Smooth muscle cell (in vitro differentiated cells): ENCODE results near the gene ARHGAP10. TPM values are rescaled to one million over a fixed set of nuclear protein-coding genes. Genes with fewer than 3 reads are reported as not detected.

Source experiments
- DNase-seq: peaks from one replicate; lab custom pipeline; 2025; ENCODE audit not compliant: unreplicated experiment; lab: John Stamatoyannopoulos, UW
- H2AFZ ChIP-seq: fragments of 200-600 bp; sonication (generic); 2 replicates; pipeline ENCODE4 v1.6.0; 2016; ENCODE audit warnings: antibody characterized with exemption, low read depth, mild to moderate bottlenecking
- H3F3A ChIP-seq: fragments of 200-600 bp; sonication (generic); 2 replicates; pipeline ENCODE4 v1.6.0; 2017; ENCODE audit warnings: antibody characterized with exemption, low read depth
- H3K27ac ChIP-seq: fragments of 200-600 bp; sonication (generic); 2 replicates; pipeline ENCODE4 v1.5.1; 2016; ENCODE audit warnings: low read depth, mild to moderate bottlenecking
- H3K27me3 ChIP-seq: fragments of 200-600 bp; sonication (generic); 2 replicates; pipeline ENCODE4 v1.6.1; 2016; ENCODE audit warnings: low read depth, mild to moderate bottlenecking
- H3K36me3 ChIP-seq: fragments of 200-600 bp; sonication (generic); 2 replicates; pipeline ENCODE4 v1.5.1; 2016; ENCODE audit warnings: low read depth
- H3K4me1 ChIP-seq: fragments of 200-600 bp; sonication (generic); 2 replicates; pipeline ENCODE4 v1.5.1; 2016; ENCODE audit warnings: low read depth
- H3K4me2 ChIP-seq: fragments of 200-600 bp; sonication (generic); 2 replicates; pipeline ENCODE4 v1.6.0; 2016; ENCODE audit warnings: mild to moderate bottlenecking
- H3K4me3 ChIP-seq: fragments of 200-600 bp; sonication (generic); 2 replicates; pipeline ENCODE4 v1.5.1; 2016; ENCODE audit warnings: mild to moderate bottlenecking
- H3K79me2 ChIP-seq: fragments of 200-600 bp; sonication (generic); 2 replicates; pipeline ENCODE4 v1.6.0; 2016; ENCODE audit warnings: low read depth, mild to moderate bottlenecking
- H3K9ac ChIP-seq: fragments of 200-600 bp; sonication (generic); 2 replicates; pipeline ENCODE4 v1.6.0; 2016; ENCODE audit warnings: low read depth
- H3K9me3 ChIP-seq: fragments of 200-600 bp; sonication (generic); replicated peaks from 2 replicates; pipeline ENCODE4 v1.5.1; 2016; ENCODE audit warnings: low read depth
- H4K20me1 ChIP-seq: fragments of 200-600 bp; sonication (generic); 2 replicates; pipeline ENCODE4 v1.6.0; 2016; ENCODE audit warnings: low read depth
- WGBS: methylation state at CpG from one replicate; pipeline ENCODE4 v1.1.7; 2016; ENCODE audit warnings: low lambda C conversion rate; 5-methylcytosine and 5-hydroxymethylcytosine counted together
- polyA plus RNA-seq: library from polyadenylated mRNA; unstranded; fragments of >200 nt; fragmentation: Nextera tagmentation; extraction: Ambion mirVana; gene quantifications from 2 replicates; pipeline ENCODE4 v1.2.1, GENCODE V29; 2016
- total RNA-seq: library from RNA; depleted of rRNA; stranded (reverse); fragments of >200 nt; gene quantifications from 2 replicates; pipeline ENCODE4 v1.2.3, GENCODE V29; 2014
- TF ChIP-seq, protein P1 (sequence below): fragments of 200-600 bp; sonication (generic); IDR thresholded peaks from 2 replicates; pipeline ENCODE4 v1.5.1; 2017; ENCODE audit warnings: borderline replicate concordance, mild to moderate bottlenecking, antibody characterized with exemption; ENCODE audit not compliant: insufficient read depth, poor library complexity, severe bottlenecking

The ARHGAP10 gene
- total and polyA plus RNA-seq, 2 experiments from 2014 or later: 6.2 to 11.6 TPM

GRCh38 chr4:147839663-147840062 lies 107.8 kb downstream of the ARHGAP10 start:
- H3K27me3 ChIP-seq: no peaks in the 10 kb centered on the region
- no peak overlapping the region for H2AFZ ChIP-seq
- H4K20me1 ChIP-seq: no peaks in the 10 kb centered on the region
- no peaks in the 10 kb centered on the region for H3K9me3 ChIP-seq
- peaks cover 21% of the 10 kb centered on the region for H3K4me1 ChIP-seq
- no peaks in the 10 kb centered on the region for H3K36me3 ChIP-seq
- H3K9ac ChIP-seq: no peak overlapping the region
- TF ChIP-seq, protein P1, sequence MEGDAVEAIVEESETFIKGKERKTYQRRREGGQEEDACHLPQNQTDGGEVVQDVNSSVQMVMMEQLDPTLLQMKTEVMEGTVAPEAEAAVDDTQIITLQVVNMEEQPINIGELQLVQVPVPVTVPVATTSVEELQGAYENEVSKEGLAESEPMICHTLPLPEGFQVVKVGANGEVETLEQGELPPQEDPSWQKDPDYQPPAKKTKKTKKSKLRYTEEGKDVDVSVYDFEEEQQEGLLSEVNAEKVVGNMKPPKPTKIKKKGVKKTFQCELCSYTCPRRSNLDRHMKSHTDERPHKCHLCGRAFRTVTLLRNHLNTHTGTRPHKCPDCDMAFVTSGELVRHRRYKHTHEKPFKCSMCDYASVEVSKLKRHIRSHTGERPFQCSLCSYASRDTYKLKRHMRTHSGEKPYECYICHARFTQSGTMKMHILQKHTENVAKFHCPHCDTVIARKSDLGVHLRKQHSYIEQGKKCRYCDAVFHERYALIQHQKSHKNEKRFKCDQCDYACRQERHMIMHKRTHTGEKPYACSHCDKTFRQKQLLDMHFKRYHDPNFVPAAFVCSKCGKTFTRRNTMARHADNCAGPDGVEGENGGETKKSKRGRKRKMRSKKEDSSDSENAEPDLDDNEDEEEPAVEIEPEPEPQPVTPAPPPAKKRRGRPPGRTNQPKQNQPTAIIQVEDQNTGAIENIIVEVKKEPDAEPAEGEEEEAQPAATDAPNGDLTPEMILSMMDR: no peak
- no peak for DNase-seq
- H3K4me3 ChIP-seq: no peak overlapping the region
- no peaks in the 10 kb centered on the region for H3K79me2 ChIP-seq
- H3K4me2 ChIP-seq: peak overlapping the region; percentile 58
- peaks cover 5% of the 10 kb centered on the region for H3F3A ChIP-seq
- 7% methylated on average over 3 of the region's 3 CpGs for WGBS
- peak overlapping the region; percentile 58 for H3K27ac ChIP-seq

DNA sequence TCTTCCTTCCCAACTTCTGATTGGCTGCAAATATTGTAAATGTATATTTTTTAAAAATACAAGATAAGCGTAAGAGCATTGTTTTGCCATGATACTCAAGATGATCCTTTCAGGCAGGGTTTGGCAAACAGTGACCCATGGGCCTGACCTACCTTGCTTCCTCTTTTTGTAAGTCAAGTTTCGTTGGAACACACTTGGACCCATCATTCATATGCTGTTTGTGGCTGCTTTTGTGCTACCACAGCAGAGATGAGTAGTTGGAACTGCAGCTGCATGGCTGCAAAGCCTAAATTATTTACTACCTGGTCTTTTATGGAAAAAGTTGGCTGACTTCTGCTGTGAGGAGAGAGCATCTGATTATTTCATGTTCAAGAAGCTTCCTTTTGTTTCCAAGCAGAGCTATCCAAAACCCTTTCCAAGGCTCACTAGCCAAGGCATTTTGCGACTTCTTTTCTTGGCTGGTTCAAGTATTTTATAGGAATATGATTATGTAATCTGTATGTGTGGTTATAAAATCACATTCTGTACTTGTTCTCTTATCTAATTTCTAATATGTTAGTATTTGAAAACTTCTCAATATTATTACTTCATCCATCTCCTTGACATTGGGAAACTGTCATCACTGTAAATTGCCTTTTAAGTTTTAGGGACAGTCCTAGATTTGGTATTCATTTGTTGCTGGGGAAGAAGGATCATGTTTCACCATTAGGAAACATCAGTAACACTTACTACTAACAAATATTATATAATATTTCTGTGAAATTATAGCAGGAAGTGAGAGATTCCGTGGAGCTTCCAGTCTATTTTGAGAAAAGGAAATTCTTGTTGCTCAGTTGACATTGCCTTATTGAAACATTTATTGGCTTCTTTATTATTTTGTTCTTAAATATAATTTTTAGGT lies 109.2 kb downstream of the ARHGAP10 start:
- no peak for DNase-seq
- Histone ChIP-seq H3K27ac (no peak overlapping the region), H3K27me3 (no peaks in the 10 kb centered on the region), H2AFZ (no peak overlapping the region), H3F3A (peaks cover 5% of the 10 kb centered on the region), H3K36me3 (no peaks in the 10 kb centered on the region), H3K4me2 (no peak overlapping the region), H3K9ac (no peak overlapping the region), H3K4me1 (peaks cover 22% of the 10 kb centered on the region), H3K9me3 (no peaks in the 10 kb centered on the region), H3K4me3 (no peak overlapping the region), H4K20me1 (no peaks in the 10 kb centered on the region), H3K79me2 (no peaks in the 10 kb centered on the region)
- TF ChIP-seq, protein P1: no peak
- 97% methylated on average over 4 of the region's 4 CpGs for WGBS

- Histone ChIP-seq H3K4me2 (no peak overlapping the region), H3F3A (peaks cover 9% of the 10 kb centered on the region), H4K20me1 (no peaks in the 10 kb centered on the region), H3K79me2 (no peaks in the 10 kb centered on the region), H3K9me3 (no peaks in the 10 kb centered on the region), H3K36me3 (no peaks in the 10 kb centered on the region), H3K27ac (peak overlapping the region; percentile 68), H2AFZ (no peak overlapping the region), H3K27me3 (no peaks in the 10 kb centered on the region), H3K4me1 (peaks cover 33% of the 10 kb centered on the region), H3K9ac (no peak overlapping the region), H3K4me3 (no peak overlapping the region)
- WGBS: 58% methylated on average over 6 of the region's 6 CpGs
- TF ChIP-seq, protein P1: no peak
- no peak for DNase-seq
These were observed 110.7 kb downstream of the ARHGAP10 start for GRCh38 chr4:147842573-147842972.
